HepG2 (cell line): ENCODE measurements around the gene HLA-DOA. TPM values are rescaled to one million over a fixed set of nuclear protein-coding genes. Genes with fewer than 3 reads are reported as not detected.
A peak's percentile ranks its signal among the peaks of the same experiment; 100 is the strongest.

ENCODE experiments used
- AFF4 ChIP-seq: sonication (generic); formaldehyde crosslinking; IDR thresholded peaks from 2 replicates; pipeline ENCODE4 v1.4.0; 2020; ENCODE audit warnings: missing genetic modification reagents
- FOSL2 ChIP-seq: sonication (generic); formaldehyde crosslinking; IDR thresholded peaks from 2 replicates; pipeline ENCODE4 v1.4.0; 2020; ENCODE audit warnings: missing genetic modification reagents
- KAT2B ChIP-seq: fragments of 150-350 bp; IDR thresholded peaks from 2 replicates; pipeline ENCODE4 v1.6.1; 2014; ENCODE audit warnings: low read depth, low read length, borderline replicate concordance
- KDM5A ChIP-seq: fragments of 200-600 bp; sonication (generic); IDR thresholded peaks from 2 replicates; pipeline ENCODE4 v1.7.0; 2018; ENCODE audit warnings: antibody characterized with exemption, mild to moderate bottlenecking, low read length, borderline replicate concordance
- LCORL ChIP-seq, 2 experiments: fragments of 450-650 bp in 1 of 2; sonication (generic) in 1 of 2; formaldehyde crosslinking in 1 of 2; IDR thresholded peaks; 2 replicates each; pipeline versions ENCODE4 v1.5.0 to v1.6.1; 2017 to 2020; ENCODE audit warnings: antibody characterized with exemption in 1 of 2, missing genetic modification reagents in 1 of 2
- NFE2L2 ChIP-seq: fragments of 150-350 bp; IDR thresholded peaks from 2 replicates; pipeline ENCODE4 v1.6.1; 2014; ENCODE audit warnings: low read length
- PHF21A ChIP-seq: sonication (generic); formaldehyde crosslinking; IDR thresholded peaks from 2 replicates; pipeline ENCODE4 v1.5.0; 2020; ENCODE audit warnings: mild to moderate bottlenecking, missing genetic modification reagents
- POGK ChIP-seq: sonication (generic); formaldehyde crosslinking; conservative IDR thresholded peaks from 2 replicates; pipeline ENCODE4 v1.8.0; 2022; ENCODE audit warnings: mild to moderate bottlenecking, moderate library complexity, missing genetic modification reagents
- SALL1 ChIP-seq: sonication (generic); formaldehyde crosslinking; IDR thresholded peaks from 2 replicates; pipeline ENCODE4 v1.8.0; 2022; ENCODE audit warnings: mild to moderate bottlenecking, missing genetic modification reagents
- TBX2 ChIP-seq: sonication (generic); formaldehyde crosslinking; IDR thresholded peaks from 2 replicates; pipeline ENCODE4 v1.5.0; 2020; ENCODE audit warnings: missing genetic modification reagents, mild to moderate bottlenecking, borderline replicate concordance
- TFDP1 ChIP-seq: IDR thresholded peaks from 2 replicates; pipeline ENCODE4 v1.6.1; 2016; ENCODE audit warnings: missing compliant biosample characterization, missing genetic modification reagents, borderline replicate concordance
- THAP11 ChIP-seq: IDR thresholded peaks from 2 replicates; pipeline ENCODE4 v1.6.1; 2016; ENCODE audit warnings: missing biosample characterization, missing genetic modification reagents
- TSC22D2 ChIP-seq: sonication (generic); formaldehyde crosslinking; IDR thresholded peaks from 2 replicates; pipeline ENCODE4 v1.5.1; 2020; ENCODE audit warnings: missing genetic modification reagents, mild to moderate bottlenecking, borderline replicate concordance
- ZC3H4 ChIP-seq: sonication (generic); formaldehyde crosslinking; IDR thresholded peaks from 2 replicates; pipeline ENCODE4 v1.4.0; 2020; ENCODE audit warnings: missing genetic modification reagents, borderline replicate concordance
- ZNF101 ChIP-seq: sonication (generic); formaldehyde crosslinking; IDR thresholded peaks from 2 replicates; pipeline ENCODE4 v1.4.0; 2020; ENCODE audit warnings: mild to moderate bottlenecking, low read depth, missing genetic modification reagents, borderline replicate concordance
- ZNF160 ChIP-seq: sonication (generic); formaldehyde crosslinking; IDR thresholded peaks from 2 replicates; pipeline ENCODE4 v1.8.0; 2022; ENCODE audit warnings: mild to moderate bottlenecking, inconsistent platforms, missing genetic modification reagents
- ZNF576 ChIP-seq: sonication (generic); formaldehyde crosslinking; IDR thresholded peaks from 2 replicates; pipeline ENCODE4 v1.4.0; 2020; ENCODE audit warnings: mild to moderate bottlenecking, missing genetic modification reagents
- polyA plus RNA-seq, 8 experiments: library from polyadenylated mRNA; depleted of rRNA in 3 of 8; stranded (reverse) in 7 of 8; unstranded in 1 of 8; fragments of >200 nt; fragmentation: Illumina TruSeq in 4 of 8; extraction: Trizol in 4 of 8; gene quantifications; 2 replicates each; pipeline versions ENCODE4 v1.2.1 to v1.2.3, GENCODE V29; 2011 to 2016; ENCODE audit warnings: low read depth in 4 of 8, missing spikeins in 1 of 8, mixed read lengths in 1 of 8; ENCODE audit not compliant: insufficient read depth in 1 of 8
- total RNA-seq, 5 experiments: library from RNA; depleted of rRNA; stranded (reverse); fragments of >200 nt; fragmentation: Illumina TruSeq; extraction: Trizol; gene quantifications; 2 replicates each; pipeline ENCODE4 v1.2.3, GENCODE V29; 2016; ENCODE audit warnings: low read depth in 1 of 5
- TF ChIP-seq, protein P1 (sequence below): sonication (generic); formaldehyde crosslinking; IDR thresholded peaks from 2 replicates; pipeline ENCODE4 v1.4.0; 2020; ENCODE audit warnings: mild to moderate bottlenecking, low read depth, missing genetic modification reagents
- TF ChIP-seq, protein P2 (sequence below): fragments of 450-650 bp; IDR thresholded peaks from 2 replicates; pipeline ENCODE4 v1.6.1; 2017

HLA-DOA gene
- total and polyA plus RNA-seq, 2 of the 13 experiments (the other 11 are each of a cell fraction or from before 2014, with no cell fraction given), result 0.03 to 0.09 TPM

DNA sequence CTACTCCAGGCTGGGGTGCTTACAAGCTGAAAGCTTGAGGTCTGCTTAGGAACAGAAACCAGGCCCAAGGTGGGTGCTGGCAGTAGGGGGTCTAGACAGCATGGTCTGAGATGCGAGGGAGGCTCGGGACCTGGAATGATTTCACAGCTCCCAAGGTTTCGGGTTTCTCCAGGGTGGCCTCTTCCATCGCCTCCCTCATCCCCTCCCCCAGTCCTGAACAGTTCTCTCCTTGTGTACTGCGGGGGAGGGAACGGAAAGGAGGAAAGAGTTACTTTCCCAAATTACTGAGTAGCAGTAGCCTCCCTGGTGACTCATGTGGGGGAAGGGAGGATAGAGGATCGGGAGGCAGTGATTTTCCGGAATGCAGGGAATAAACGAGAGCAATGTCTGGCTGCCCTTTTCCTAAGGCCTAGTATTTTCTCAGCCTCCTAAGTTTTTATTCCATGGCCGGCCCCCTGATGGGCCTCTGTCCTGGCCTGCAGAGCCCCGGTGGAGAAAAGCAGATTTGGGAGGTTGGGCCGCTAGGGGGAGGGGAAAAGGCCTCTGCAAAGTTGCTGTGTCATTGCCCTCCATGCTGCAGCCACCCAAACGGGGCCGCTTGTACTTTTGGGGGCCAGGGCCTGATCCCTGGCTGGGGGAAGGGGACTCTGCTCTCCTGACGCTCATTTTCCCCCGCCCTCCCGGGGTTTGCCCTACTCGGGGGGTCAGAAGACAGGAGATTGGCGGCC lies 39.5 kb downstream of the HLA-DOA start (continued):
- TF ChIP-seq ZC3H4, result peak; percentile 67
- 0 out of 2 replicates have a peak, but pooled peaks have one; percentile 8 for TF ChIP-seq ZNF576
- TF ChIP-seq POGK (CRISPR knock-in tag), result peak; percentile 64
- TF ChIP-seq TBX2 (CRISPR knock-in tag), result peak; percentile 9; the same call in 1 of the 2 replicates
- TF ChIP-seq ZNF160 (CRISPR knock-in tag), result 0 out of 2 replicates have a peak, but pooled peaks have one; percentile 40
- TF ChIP-seq, protein P1, sequence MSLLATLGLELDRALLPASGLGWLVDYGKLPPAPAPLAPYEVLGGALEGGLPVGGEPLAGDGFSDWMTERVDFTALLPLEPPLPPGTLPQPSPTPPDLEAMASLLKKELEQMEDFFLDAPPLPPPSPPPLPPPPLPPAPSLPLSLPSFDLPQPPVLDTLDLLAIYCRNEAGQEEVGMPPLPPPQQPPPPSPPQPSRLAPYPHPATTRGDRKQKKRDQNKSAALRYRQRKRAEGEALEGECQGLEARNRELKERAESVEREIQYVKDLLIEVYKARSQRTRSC (CRISPR knock-in tag), result 0 out of 2 replicates have a peak, but pooled peaks have one; percentile 24
- peak; percentile 84 for TF ChIP-seq FOSL2
- peak; percentile 65 for TF ChIP-seq SALL1 (CRISPR knock-in tag)
- TF ChIP-seq AFF4 (CRISPR knock-in tag), result peak; percentile 93; the same call in 1 of the 2 replicates
- no peak for TF ChIP-seq KAT2B
- TF ChIP-seq KDM5A, result no peak; the same call in 1 of the 2 replicates
- TF ChIP-seq NFE2L2, result peak; percentile 98
- TF ChIP-seq PHF21A, result peak; percentile 63; the same call in 1 of the 2 replicates
- TF ChIP-seq ZNF101 (CRISPR knock-in tag), result no peak
- TF ChIP-seq TSC22D2 (CRISPR knock-in tag), result 0 out of 2 replicates have a peak, but pooled peaks have one; percentile 27
- TF ChIP-seq LCORL (IDR thresholded peaks at IDR 0.05), result peak; percentile 69; the same call in 1 of the 2 replicates
- no peak; the same call in 1 of the 2 replicates for TF ChIP-seq LCORL (CRISPR knock-in tag; IDR thresholded peaks at IDR 0.05)
- TF ChIP-seq TFDP1, result no peak
- TF ChIP-seq, protein P2, sequence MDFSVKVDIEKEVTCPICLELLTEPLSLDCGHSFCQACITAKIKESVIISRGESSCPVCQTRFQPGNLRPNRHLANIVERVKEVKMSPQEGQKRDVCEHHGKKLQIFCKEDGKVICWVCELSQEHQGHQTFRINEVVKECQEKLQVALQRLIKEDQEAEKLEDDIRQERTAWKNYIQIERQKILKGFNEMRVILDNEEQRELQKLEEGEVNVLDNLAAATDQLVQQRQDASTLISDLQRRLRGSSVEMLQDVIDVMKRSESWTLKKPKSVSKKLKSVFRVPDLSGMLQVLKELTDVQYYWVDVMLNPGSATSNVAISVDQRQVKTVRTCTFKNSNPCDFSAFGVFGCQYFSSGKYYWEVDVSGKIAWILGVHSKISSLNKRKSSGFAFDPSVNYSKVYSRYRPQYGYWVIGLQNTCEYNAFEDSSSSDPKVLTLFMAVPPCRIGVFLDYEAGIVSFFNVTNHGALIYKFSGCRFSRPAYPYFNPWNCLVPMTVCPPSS, result no peak
- TF ChIP-seq THAP11 (CRISPR knock-in tag), result 0 out of 2 replicates have a peak, but pooled peaks have one; percentile 26
